OCI-M1 (cell line): ENCODE measurements around the gene SND1.

ENCODE experiments used
- DNase-seq: peaks from one replicate; lab custom pipeline; 2025; lab: John Stamatoyannopoulos, UW

The SND1 gene

DNA sequence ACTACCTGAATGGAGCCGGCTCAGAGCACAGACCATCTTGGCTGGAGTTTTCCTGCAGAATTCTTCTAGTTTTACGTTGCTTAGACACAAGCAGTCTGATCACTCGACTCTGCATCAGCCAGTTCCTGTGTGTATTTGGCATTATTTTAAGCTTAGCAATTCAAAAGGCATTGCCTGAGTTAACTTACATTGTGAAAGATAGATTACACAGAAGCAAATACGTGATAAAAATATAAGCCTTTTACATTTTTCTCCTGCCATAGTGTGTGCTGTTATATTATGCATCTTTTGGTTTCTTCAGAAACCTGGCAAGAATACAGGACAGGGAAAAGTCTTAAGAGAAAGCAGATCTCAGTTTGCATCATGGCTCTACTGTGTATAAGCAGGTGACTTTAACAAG is 281.2 kb downstream of the SND1 start:
- DNase-seq = no peak

- no peak for DNase-seq
Measured at GRCh38 chr7:127934711-127935110, 282.7 kb downstream of the SND1 start.

DNA sequence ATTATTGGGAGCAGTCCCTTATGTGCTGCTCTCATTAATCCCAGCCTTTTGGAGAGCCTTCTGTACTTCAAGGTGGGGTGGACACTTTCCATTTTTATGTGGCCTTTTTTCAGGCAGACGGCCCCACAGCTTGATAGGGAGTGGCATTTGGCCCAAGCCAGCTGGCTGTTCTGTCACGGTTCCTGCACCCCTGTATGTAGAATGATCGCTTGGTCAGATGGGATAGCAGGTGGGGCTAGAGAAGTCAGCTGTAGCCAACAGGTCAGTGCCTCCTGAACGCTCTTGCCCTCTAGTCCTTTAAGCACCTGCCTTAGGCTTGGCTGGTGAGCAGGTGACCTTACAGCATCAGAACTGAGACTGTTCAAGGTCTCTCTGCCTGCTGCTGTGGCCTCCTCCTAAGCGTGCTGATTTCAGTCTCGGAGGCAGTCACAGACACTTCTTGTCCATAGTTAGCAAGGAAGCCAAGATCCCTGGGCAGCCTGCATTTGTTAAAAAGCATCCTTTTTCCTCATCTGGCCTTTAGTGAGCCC is 283.9 kb downstream of the SND1 start:
- no peak for DNase-seq

- no peak for DNase-seq
Measured at GRCh38 chr7:127937066-127937680, 285.2 kb downstream of the SND1 start.

GRCh38 chr7:127938588-127938987 is 286.6 kb downstream of the SND1 start:
- no peak for DNase-seq

- DNase-seq = no peak
Measured at GRCh38 chr7:127940381-127941160, 288.6 kb downstream of the SND1 start.

- DNase-seq = no peak
Measured at GRCh38 chr7:127941476-127942210, 289.6 kb downstream of the SND1 start.

DNA sequence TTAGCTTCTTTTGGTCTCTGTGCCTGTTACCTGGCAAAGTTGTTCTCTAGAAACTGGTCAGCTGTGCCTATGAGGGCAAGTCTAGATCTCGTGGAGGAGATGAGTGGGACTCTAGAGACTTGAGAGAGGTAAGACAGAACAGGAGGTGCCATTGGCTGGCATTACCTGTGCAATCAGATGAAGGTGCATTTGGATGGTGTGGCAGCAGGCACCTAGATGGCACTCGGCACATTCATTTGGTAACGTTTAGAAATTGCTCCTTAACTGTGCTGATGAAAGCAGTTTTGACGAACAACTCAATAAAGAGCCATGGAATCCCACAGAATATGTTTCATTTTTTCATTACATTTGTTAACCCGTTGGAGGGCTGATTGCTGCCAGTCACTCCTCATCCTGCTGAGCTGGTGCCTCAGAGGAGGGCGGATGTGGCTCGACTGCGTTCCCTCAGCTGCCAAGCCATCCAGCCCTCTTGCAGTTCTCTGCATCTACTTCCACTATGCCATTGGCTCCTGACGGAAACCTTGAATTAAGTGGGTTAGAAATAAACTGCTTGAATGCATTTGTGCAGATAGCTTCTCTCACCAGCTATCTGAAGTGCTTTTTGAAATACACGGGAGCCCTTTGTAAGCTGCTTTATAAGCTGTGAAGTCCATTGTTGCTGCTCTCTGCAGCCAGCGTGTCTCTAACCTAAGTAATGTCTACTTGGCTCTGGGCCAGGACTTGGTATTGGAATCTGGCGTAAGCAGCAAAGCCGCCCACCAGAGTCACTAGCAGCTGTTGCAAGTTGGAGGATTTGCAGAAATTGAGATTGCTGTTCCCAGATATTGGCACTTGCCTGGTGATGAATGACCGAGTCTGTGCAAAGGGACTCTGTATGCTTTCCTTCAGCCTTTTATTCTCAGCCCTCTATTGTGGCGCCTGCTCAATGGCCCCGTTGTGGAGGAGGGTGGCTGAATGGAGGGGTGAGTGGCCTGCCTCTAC is 291.8 kb downstream of the SND1 start:
- DNase-seq = no peak

GRCh38 chr7:127946111-127946510 is 294.1 kb downstream of the SND1 start:
- no peak for DNase-seq

- no peak for DNase-seq
Measured at GRCh38 chr7:127946847-127947246, 294.9 kb downstream of the SND1 start.

GRCh38 chr7:127948312-127948711 is 296.3 kb downstream of the SND1 start:
- DNase-seq = no peak

- no peak for DNase-seq
Measured at GRCh38 chr7:127948930-127949329, 296.9 kb downstream of the SND1 start.

DNA sequence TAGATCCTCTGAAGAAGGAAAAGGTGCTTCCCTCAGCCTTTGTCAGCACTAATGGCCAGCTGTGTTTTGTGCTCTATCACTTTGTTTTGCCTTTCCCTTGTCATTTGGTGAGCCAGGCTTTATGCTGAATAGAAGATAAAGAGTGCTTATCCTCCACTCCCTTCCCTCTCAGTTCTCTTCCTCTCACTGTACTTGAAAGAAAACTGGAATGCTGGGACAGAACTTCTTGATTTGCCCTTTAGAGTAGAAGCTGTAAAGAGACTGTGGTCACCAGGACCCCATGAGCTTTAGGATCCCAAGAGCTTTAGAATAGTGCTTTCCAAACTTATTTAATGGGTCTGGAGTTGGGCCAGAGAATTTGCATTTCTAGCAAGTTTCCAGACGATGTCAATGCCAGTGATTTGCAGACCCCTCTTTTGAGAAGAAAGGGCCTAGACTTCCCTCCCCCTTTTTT is 297.8 kb downstream of the SND1 start:
- no peak for DNase-seq

GRCh38 chr7:127950233-127950935 is 298.4 kb downstream of the SND1 start:
- no peak for DNase-seq

- DNase-seq = no peak
Measured at GRCh38 chr7:127953423-127954356, 301.7 kb downstream of the SND1 start.

DNA sequence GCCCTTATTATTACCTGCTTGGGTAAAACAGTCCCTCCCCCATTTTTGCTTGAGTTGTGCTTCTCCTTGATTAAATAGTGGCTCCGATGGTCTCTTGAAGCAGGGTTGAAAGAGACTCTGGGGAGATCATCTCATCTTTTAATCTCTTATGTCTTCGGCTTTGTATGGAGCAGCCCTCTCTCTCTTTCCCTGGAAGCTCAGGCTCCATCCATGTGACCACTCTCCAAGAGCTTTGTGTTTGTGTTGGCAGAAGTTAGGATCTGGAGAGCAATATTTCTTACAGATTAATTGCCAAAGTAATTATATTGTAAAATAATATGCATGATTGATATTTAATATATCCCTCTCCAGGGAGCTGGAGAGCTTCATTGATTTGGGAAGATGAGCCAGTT is 302.4 kb downstream of the SND1 start:
- no peak for DNase-seq

GRCh38 chr7:127955051-127955531 is 303.1 kb downstream of the SND1 start:
- DNase-seq = no peak

- DNase-seq = no peak
Measured at GRCh38 chr7:127957886-127958285, 305.9 kb downstream of the SND1 start.

GRCh38 chr7:127959770-127960169 is 307.8 kb downstream of the SND1 start:
- DNase-seq = no peak
